ENCODE results near the gene XPNPEP3. TPM values are rescaled to one million over a fixed set of nuclear protein-coding genes. Genes with fewer than 3 reads are reported as not detected.

XPNPEP3 gene
- total RNA-seq, 2 donors from 2014 or later: 6.9 to 14.3 TPM

GRCh38 chr22:40976866-40977700 lies 120.1 kb downstream of the XPNPEP3 start:
- Histone ChIP-seq H3K27me3 (no peaks in the 10 kb centered on the region), H3K27ac (no peak overlapping the region), H3K9me3 (no peaks in the 10 kb centered on the region), H3K4me1 (no peaks in the 10 kb centered on the region), H3K4me3 (no peak overlapping the region), H3K36me3 (replicated peaks in 1 of 2; ENCODE audit: insufficient read depth in 1 of 2, low read depth in 2 of 2) (peaks cover 0 to 3% of the 10 kb centered on the region in 2 donors)
- intact Hi-C loops (cut with DNase I): no loop called here
- WGBS, 2 donors: 68 to 79% methylated on average over 9 to 18 of the region's 18 CpGs
- DNase-seq (no peak), ATAC-seq (no peak)
- no peak for TF ChIP-seq CTCF (IDR thresholded peaks at IDR 0.05)
- no peak for TF ChIP-seq POLR2A (IDR thresholded peaks at IDR 0.05)

GRCh38 chr22:40979198-40979597 lies 122.2 kb downstream of the XPNPEP3 start:
- H3K27me3 ChIP-seq: no peaks in the 10 kb centered on the region
- 94 to 95% methylated on average over 7 of the region's 7 CpGs for WGBS, 2 donors
- no peaks in the 10 kb centered on the region for H3K36me3 ChIP-seq (replicated peaks in 1 of 2; ENCODE audit: insufficient read depth in 1 of 2, low read depth in 2 of 2)
- H3K9me3 ChIP-seq: no peaks in the 10 kb centered on the region
- no peak overlapping the region for H3K27ac ChIP-seq
- ATAC-seq (no peak), DNase-seq (no peak)
- H3K4me1 ChIP-seq: no peaks in the 10 kb centered on the region
- intact Hi-C loops (cut with DNase I): no loop called here
- H3K4me3 ChIP-seq: no peak overlapping the region
- no peak for TF ChIP-seq CTCF (IDR thresholded peaks at IDR 0.05)
- no peak for TF ChIP-seq POLR2A (IDR thresholded peaks at IDR 0.05)

GRCh38 chr22:40979871-40980270 lies 122.9 kb downstream of the XPNPEP3 start:
- Histone ChIP-seq H3K27ac (no peak overlapping the region), H3K4me1 (no peaks in the 10 kb centered on the region), H3K36me3 (replicated peaks in 1 of 2; ENCODE audit: insufficient read depth in 1 of 2, low read depth in 2 of 2) (no peaks in the 10 kb centered on the region), H3K27me3 (no peaks in the 10 kb centered on the region), H3K4me3 (no peak overlapping the region), H3K9me3 (no peaks in the 10 kb centered on the region)
- 78 to 79% methylated on average over 8 of the region's 8 CpGs for WGBS, 2 donors
- TF ChIP-seq CTCF (IDR thresholded peaks at IDR 0.05) (no peak), POLR2A (IDR thresholded peaks at IDR 0.05) (no peak)
- no peak for DNase-seq
- intact Hi-C loops (cut with DNase I): no loop called here
- no peak for ATAC-seq

Small RNAs within 50 kb of the gene (microRNA-seq; reads per million reads assigned to microRNA genes)
- 0 to 0.45 reads per million in 2 donors for gene MIR4766 (ENCODE audit: borderline number of aligned reads in 2 of 2, borderline replicate concordance in 2 of 2)

Small RNAs within 50 kb of the gene (small RNA-seq; reads per million reads assigned to genes)
- not detected for gene MIR4766
- gene RF00017: not detected
- not detected for gene RNU6-379P

Other genes with a start within 250 kb of the XPNPEP3 start
- gene MRTFA, start 220.4 kb upstream of the XPNPEP3 start, total RNA-seq: 10 to 100 TPM; 47.0 to 71.5 TPM
- gene MCHR1, start 177.7 kb upstream of the XPNPEP3 start, total RNA-seq: not detected
- gene SLC25A17, start 37.8 kb upstream of the XPNPEP3 start, total RNA-seq: 1 to 10 TPM; 7.6 to 8.3 TPM
- gene ST13, start 509 bp upstream of the XPNPEP3 start, total RNA-seq: 100 to 1,000 TPM in 1 of 2 donors, 10 to 100 TPM in 1; 98.9 to 122 TPM
- gene DNAJB7, start 5.0 kb downstream of the XPNPEP3 start, total RNA-seq: not detected
- gene RBX1, start 94.2 kb downstream of the XPNPEP3 start, total RNA-seq: 10 to 100 TPM in 1 of 2 donors, 1 to 10 TPM in 1; 6.9 to 20.2 TPM
- gene EP300, start 235.4 kb downstream of the XPNPEP3 start, total RNA-seq: 10 to 100 TPM; 35.0 to 68.2 TPM